ENCODE data around the gene SCD5.

SCD5 gene

DNA sequence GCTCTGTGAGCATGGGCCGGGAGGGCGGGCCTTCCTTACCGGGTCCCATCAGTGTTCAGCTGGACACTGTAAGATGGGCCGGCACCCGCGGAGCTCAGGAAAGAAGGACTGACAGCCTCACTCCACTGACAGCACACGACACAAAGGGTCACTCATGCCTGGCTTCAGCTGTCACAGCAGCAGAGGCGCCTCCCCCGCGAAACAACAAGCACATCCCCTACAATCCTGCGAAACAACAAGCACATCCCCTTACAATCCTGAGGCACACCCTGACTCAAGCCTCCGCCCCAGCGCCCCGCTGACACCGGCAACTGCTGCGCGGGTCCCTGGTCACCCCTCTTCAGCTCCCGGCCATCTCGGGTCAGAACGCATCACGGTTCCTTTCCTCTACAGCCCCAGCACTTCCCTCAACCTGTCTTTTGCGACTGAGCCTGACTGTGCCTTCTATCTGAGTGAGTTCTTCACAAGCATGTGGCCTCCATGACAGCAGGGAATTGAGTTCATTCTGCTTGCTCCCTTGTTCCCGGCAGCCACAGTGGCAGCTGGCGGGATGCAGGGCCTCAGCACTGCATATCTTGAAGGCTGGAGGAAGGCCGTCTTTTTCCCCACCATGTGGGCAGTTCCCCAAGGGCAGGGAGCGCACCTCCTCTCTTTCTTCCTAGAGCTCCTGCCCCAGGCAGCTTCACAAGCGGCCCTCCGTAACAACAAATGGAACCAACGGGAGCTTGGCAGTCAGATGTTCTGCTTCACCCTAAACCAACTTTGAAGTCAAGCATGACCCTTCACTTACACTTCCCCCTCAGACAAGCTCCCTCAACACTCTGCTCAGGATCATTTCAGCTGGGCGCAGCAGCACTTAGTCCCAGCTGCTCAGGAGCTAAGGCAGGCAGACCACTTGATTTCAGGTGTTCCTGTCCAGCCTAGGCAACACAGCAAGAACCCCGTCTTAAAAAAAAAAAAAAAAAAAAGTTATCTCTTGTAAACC, 39.6 kb downstream of the SCD5 start:
- no peak for DNase-seq

- DNase-seq = no peak
Measured at GRCh38 chr4:82756061-82756460, 42.5 kb downstream of the SCD5 start.

DNA sequence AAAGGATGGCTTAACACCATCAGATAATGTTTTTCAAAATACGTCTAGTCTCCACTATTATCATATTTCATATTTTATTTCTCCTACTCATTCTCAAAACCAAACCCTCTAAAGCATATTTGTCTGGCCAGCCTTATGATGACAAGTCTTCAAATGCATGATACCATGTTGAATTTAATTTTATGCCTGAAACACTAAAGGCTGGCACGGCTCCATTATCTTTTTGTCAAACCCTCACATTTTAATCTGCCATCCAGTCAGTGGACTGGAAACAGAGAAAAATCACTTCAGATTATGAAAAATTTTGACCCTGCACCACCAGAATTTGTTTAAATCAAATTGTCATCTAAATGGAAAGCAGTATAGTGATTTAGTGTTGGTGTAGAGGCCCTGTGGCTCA, 42.9 kb downstream of the SCD5 start:
- no peak for DNase-seq

GRCh38 chr4:82754513-82755165, 44.0 kb downstream of the SCD5 start:
- DNase-seq = no peak

GRCh38 chr4:82753725-82754410, 44.7 kb downstream of the SCD5 start:
- no peak for DNase-seq

GRCh38 chr4:82753238-82753637, 45.4 kb downstream of the SCD5 start:
- DNase-seq = no peak

- no peak for DNase-seq
Measured at GRCh38 chr4:82748810-82749470, 49.7 kb downstream of the SCD5 start.

DNA sequence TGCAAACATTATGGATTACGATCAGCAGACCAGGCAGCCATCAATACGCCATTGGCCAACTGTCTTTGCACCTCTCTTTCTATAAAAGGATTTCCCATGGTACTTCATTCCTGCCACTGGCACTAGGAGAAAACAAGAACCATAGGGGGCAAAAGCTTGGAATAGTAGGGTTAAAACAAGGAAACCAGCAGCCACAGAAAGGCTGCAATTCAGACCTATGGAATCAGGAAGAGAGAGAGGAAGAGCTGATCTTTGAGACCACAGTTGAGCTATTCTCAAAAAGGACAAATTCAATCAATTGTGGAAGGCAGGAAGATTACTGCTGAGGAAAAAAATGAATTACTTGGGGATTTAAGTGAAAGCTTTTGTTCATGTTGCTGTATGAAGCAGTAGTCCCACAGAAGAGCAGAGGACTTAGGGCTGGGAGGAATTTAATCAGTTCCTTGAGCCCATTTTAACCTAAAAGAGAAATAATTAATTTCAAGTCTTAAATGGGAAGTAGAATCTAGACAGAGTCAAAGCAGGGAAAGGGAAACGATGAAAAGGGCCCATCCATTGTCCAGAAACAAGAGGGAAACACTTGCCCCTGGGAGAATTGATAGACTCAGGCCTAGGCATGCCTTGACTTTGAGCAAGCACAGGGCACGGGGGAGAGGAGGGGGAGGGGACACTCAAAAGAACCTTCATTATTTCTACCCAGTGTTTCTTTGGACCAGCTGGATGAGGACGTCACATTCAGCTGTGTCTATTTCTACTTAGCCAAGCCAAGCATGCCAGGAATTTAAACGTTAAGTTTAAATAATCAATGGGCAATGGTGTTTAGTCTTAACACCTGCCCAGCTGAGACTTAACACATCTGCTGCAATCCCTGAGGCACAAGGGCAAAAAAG, 50.7 kb downstream of the SCD5 start:
- no peak for DNase-seq

DNA sequence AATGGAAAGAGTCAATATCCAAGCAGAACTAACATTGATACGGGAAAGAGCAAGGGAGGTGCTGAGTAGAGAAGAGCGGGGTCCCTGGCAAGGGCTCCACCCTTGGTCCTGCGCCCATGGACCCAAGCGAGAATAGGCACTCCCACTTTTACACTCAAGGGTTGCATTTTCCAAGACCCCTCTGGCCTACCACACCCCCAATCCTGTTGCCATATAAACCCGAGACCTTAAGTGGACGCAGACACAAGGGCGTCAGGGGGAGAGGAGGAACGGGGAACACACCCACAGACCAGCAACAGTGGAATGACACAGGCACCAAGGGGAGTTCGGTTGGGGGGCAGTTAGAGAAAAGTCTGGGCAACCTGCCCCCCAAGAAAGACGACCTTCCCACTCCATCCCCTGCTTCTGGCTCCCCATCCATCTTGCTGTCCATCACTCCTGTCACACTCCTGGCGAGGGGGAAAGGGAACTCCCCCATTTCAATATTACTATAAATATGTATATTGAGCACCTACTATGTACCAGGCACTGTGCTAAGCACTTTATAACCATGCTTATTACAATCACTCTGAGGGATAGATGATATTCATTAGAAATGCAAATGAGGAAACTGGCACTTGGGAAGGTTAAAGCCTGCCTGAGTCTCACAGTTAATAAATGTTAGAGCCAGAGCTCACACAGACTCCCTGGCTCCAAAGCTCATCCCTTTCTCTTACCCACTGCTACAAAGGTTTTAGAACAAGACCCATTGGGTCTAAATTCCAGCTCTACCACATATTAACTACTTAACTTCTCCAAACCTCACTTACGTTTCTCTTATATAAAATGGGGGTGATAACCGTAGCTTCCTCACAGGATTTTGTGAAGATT, 51.7 kb downstream of the SCD5 start:
- DNase-seq = no peak

GRCh38 chr4:82745173-82745842, 53.3 kb downstream of the SCD5 start:
- DNase-seq = no peak

GRCh38 chr4:82744284-82744968, 54.2 kb downstream of the SCD5 start:
- no peak for DNase-seq

GRCh38 chr4:82741188-82741587, 57.4 kb downstream of the SCD5 start:
- no peak for DNase-seq

DNA sequence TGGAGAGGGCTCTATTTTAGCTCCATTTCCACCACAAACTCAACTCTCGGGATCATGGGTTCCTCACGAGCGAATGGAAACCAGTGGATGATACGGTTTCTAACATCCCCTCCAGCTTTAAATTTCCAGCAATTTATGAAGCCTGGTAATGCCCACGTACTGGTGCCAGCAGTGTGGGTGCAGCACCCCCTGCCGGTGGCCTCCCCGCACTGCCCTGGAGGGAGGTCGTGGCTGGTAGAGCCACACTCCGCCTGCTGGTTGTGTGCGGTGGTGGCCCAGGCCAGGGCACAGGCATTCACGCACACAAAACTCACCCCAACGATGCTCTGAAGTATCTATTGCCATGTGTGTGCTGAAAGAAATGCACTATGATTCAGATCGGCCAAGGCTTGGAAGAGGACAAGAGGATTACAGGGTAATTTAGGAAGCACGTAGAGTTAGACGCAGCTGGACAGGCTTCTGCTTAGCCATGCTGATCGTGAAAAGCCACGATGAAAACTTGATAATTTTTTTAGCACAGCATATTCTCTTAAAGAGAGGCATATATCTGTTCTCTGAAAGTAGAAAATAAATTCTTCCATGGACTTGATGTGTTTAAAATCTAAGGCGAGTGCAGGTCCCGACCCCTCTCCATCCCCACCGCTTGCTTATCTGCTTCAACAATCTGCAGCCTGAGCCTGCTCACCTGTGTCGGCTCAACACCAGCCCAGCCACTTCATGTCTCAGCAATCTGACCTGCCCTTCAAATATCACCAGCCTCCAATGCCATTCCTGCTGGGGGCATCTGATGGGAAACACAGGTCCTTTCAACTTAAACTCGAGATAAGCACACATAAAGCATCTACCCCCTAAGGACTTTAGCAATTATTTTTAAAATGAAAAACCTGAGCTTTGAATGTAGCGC, 59.1 kb downstream of the SCD5 start:
- peak; percentile 75 for DNase-seq

GRCh38 chr4:82737354-82737753, 61.2 kb downstream of the SCD5 start:
- no peak for DNase-seq

DNA sequence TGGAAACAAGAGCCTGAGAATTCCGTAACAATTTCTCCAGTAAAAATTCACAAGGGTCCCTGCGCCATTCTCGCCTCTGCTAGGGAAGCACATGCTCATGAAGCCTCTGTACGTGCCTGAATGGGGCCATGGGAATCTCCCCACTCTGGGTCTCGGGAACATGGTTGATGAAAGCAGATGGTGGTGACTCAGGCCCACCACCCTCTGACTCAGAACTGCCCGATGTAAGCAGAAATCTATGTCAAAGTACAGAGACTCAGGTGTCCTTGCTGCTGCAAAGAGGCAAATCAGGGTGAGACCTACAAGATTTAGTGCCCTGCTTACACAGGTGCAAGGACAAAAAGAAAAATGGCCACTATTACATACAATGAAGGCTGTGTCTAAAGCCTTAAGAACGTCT, 65.0 kb downstream of the SCD5 start:
- no peak for DNase-seq

GRCh38 chr4:82728301-82728700, 70.3 kb downstream of the SCD5 start:
- no peak for DNase-seq

GRCh38 chr4:82726596-82726995, 72.0 kb downstream of the SCD5 start:
- no peak for DNase-seq

DNA sequence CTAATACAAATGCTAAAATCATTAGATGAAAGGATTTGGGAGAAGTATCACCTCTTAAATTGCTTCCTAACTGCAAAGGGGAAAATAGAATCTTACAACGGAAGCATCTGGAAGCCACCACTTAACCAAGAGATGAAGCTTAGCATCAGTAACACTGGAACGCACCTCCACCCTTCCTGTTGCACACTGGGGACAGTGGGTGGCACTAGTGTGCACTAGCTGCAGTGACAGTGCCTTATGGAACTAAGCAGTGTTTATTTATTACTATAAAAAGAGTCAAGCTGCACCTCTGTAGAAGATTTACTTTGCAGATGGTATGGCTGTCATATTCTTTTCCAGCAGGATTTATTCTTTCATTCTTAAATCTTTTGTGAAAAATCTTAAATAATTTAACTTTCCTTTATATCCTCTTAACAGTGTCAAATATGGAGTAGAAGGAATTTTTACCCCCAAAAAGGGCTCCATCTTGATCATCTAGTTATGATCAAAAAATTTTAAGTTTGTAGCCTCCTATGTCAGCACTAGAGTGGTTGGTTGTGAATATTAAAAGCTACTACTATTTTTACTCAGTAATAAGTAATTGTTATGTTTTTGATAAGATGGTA, 76.7 kb downstream of the SCD5 start:
- no peak for DNase-seq
